WTC11 (cell line): ENCODE measurements around the gene TDRD9. TPM values are rescaled to one million over a fixed set of nuclear protein-coding genes. Genes with fewer than 3 reads are reported as not detected.

Experiments used
- ATAC-seq: fragments of 200-7000 bp; cut with Tn5 transposase; 2 replicates; pipeline ENCODE4 v1.10.0; 2021; ENCODE audit warnings: mild to moderate bottlenecking, moderate library complexity
- CTCF ChIA-PET: fragments of 300-600 bp; sonication (Branson Sonifier 250); formaldehyde crosslinking; loops from one replicate; lab custom pipeline; 2021; ENCODE audit warnings: antibody characterized with exemption; lab: Charles Lee
- POLR2A ChIA-PET: fragments of 350-600 bp; sonication (Branson Sonifier 250); formaldehyde crosslinking; loops from one replicate; lab custom pipeline; 2021; ENCODE audit warnings: antibody characterized with exemption; lab: Charles Lee
- DNase-seq: peaks from one replicate; pipeline ENCODE4 v3.0.0; 2021; ENCODE audit warnings: low spot score
- H3K27ac Mint-ChIP-seq: 2 replicates; pipeline ENCODE4 v1.8.0; 2021; ENCODE audit warnings: mixed read lengths
- H3K27me3 Mint-ChIP-seq: 2 replicates; pipeline ENCODE4 v1.8.0; 2021; ENCODE audit warnings: low read depth, mild to moderate bottlenecking, moderate library complexity, mixed read lengths
- H3K36me3 Mint-ChIP-seq: 2 replicates; pipeline ENCODE4 v1.8.0; 2021; ENCODE audit warnings: mixed read lengths
- H3K4me1 Mint-ChIP-seq: 2 replicates; pipeline ENCODE4 v1.8.0; 2022; ENCODE audit warnings: mixed read lengths
- H3K4me3 Mint-ChIP-seq: 2 replicates; pipeline ENCODE4 v1.8.0; 2021; ENCODE audit warnings: mild to moderate bottlenecking, moderate library complexity, mixed read lengths
- H3K9me3 Mint-ChIP-seq: 2 replicates; pipeline ENCODE4 v1.8.0; 2021; ENCODE audit warnings: mixed read lengths
- ATF1 ChIP-seq: sonication (generic); formaldehyde crosslinking; IDR thresholded peaks from 2 replicates; pipeline ENCODE4 v1.8.1; 2023; ENCODE audit warnings: mild to moderate bottlenecking, moderate library complexity, missing genetic modification reagents
- ELF4 ChIP-seq: sonication (generic); formaldehyde crosslinking; IDR thresholded peaks from 2 replicates; pipeline ENCODE4 v1.8.1; 2022; ENCODE audit warnings: low read depth, mild to moderate bottlenecking, moderate library complexity, missing genetic modification reagents
- EMX1 ChIP-seq: fragments of 250-450 bp; sonication (Bioruptor Pico); IDR thresholded peaks from 2 replicates; pipeline ENCODE4 v1.8.0; 2021; ENCODE audit warnings: mild to moderate bottlenecking
- ESRRA ChIP-seq: sonication (generic); formaldehyde crosslinking; IDR thresholded peaks from 2 replicates; pipeline ENCODE4 v1.8.1; 2022; ENCODE audit warnings: mild to moderate bottlenecking, missing genetic modification reagents, borderline replicate concordance
- GABPB1 ChIP-seq: sonication (generic); formaldehyde crosslinking; IDR thresholded peaks from 2 replicates; pipeline ENCODE4 v1.8.1; 2023; ENCODE audit warnings: mild to moderate bottlenecking, missing genetic modification reagents
- GTF2I ChIP-seq: fragments of 250-450 bp; sonication (Bioruptor Pico); conservative IDR thresholded peaks from 2 replicates; pipeline ENCODE4 v1.4.0; 2021; ENCODE audit warnings: mild to moderate bottlenecking
- IRF2 ChIP-seq: sonication (generic); formaldehyde crosslinking; IDR thresholded peaks from 2 replicates; pipeline ENCODE4 v1.8.0; 2022; ENCODE audit warnings: low read depth, missing genetic modification reagents, borderline replicate concordance
- JUN ChIP-seq: sonication (generic); formaldehyde crosslinking; IDR thresholded peaks from 2 replicates; pipeline ENCODE4 v1.8.0; 2023; ENCODE audit warnings: mild to moderate bottlenecking, missing genetic modification reagents
- MYBL2 ChIP-seq: sonication (generic); formaldehyde crosslinking; IDR thresholded peaks from 2 replicates; pipeline ENCODE4 v1.8.1; 2023; ENCODE audit warnings: mild to moderate bottlenecking, moderate library complexity, missing genetic modification reagents
- NFATC4 ChIP-seq: fragments of 250-450 bp; sonication (Bioruptor Pico); IDR thresholded peaks from 2 replicates; pipeline ENCODE4 v1.9.0; 2021; ENCODE audit warnings: mild to moderate bottlenecking
- NFE2L1 ChIP-seq: sonication (generic); formaldehyde crosslinking; IDR thresholded peaks from 2 replicates; pipeline ENCODE4 v1.8.1; 2023; ENCODE audit warnings: missing genetic modification reagents
- RORB ChIP-seq: fragments of 250-450 bp; sonication (Bioruptor Pico); IDR thresholded peaks from 2 replicates; pipeline ENCODE4 v1.9.0; 2021; ENCODE audit warnings: mild to moderate bottlenecking
- TCF7 ChIP-seq: sonication (generic); formaldehyde crosslinking; IDR thresholded peaks from 2 replicates; pipeline ENCODE4 v1.8.0; 2022; ENCODE audit warnings: mild to moderate bottlenecking, low read depth, missing genetic modification reagents, moderate library complexity
- ZNF138 ChIP-seq: sonication (generic); formaldehyde crosslinking; conservative IDR thresholded peaks from 2 replicates; pipeline ENCODE4 v1.8.1; 2022; ENCODE audit warnings: mild to moderate bottlenecking, moderate library complexity, missing genetic modification reagents
- ZNF219 ChIP-seq: sonication (generic); formaldehyde crosslinking; IDR thresholded peaks from 2 replicates; pipeline ENCODE4 v1.8.0; 2023; ENCODE audit warnings: missing genetic modification reagents, mild to moderate bottlenecking, borderline replicate concordance
- ZNF232 ChIP-seq: sonication (generic); formaldehyde crosslinking; IDR thresholded peaks from 2 replicates; pipeline ENCODE4 v1.8.0; 2022; ENCODE audit warnings: mild to moderate bottlenecking, missing genetic modification reagents
- ZNF416 ChIP-seq: fragments of 250-450 bp; sonication (Bioruptor Pico); IDR thresholded peaks from 2 replicates; pipeline ENCODE4 v1.9.0; 2021; ENCODE audit warnings: mild to moderate bottlenecking, inconsistent platforms
- ZNF423 ChIP-seq: fragments of 250-450 bp; sonication (Bioruptor Pico); IDR thresholded peaks from 2 replicates; pipeline ENCODE4 v2.1.2; 2022; ENCODE audit warnings: mild to moderate bottlenecking, moderate library complexity
- ZNF671 ChIP-seq: fragments of 250-450 bp; sonication (Bioruptor Pico); IDR thresholded peaks from 2 replicates; pipeline ENCODE4 v1.8.0; 2021; ENCODE audit warnings: mild to moderate bottlenecking
- total RNA-seq: library from RNA; stranded (reverse); gene quantifications from 3 replicates; pipeline ENCODE4 v1.2.3, GENCODE V29; 2021
- TF ChIP-seq, protein P1 (sequence below): fragments of 250-450 bp; sonication (Bioruptor Pico); IDR thresholded peaks from 2 replicates; pipeline ENCODE4 v2.1.2; 2022; ENCODE audit warnings: mild to moderate bottlenecking, moderate library complexity
- TF ChIP-seq, protein P2 (sequence below): fragments of 250-450 bp; sonication (Bioruptor Pico); conservative IDR thresholded peaks from 2 replicates; pipeline ENCODE4 v1.9.0; 2021; ENCODE audit warnings: mild to moderate bottlenecking
- TF ChIP-seq, protein P3 (sequence below): fragments of 250-450 bp; sonication (Bioruptor Pico); IDR thresholded peaks from 2 replicates; pipeline ENCODE4 v1.9.0; 2021; ENCODE audit warnings: mild to moderate bottlenecking
- TF ChIP-seq, protein P4 (sequence below): sonication (generic); formaldehyde crosslinking; IDR thresholded peaks from 2 replicates; pipeline ENCODE4 v1.8.1; 2023; ENCODE audit warnings: mild to moderate bottlenecking, missing genetic modification reagents, borderline replicate concordance
- TF ChIP-seq, protein P5 (sequence below): fragments of 250-450 bp; sonication (Bioruptor Pico); IDR thresholded peaks from 2 replicates; pipeline ENCODE4 v1.9.0; 2021; ENCODE audit warnings: moderate library complexity, mild to moderate bottlenecking, inconsistent platforms, borderline replicate concordance

Gene TDRD9
- total RNA-seq, 1 experiment from 2014 or later, result 0.17 TPM

DNA sequence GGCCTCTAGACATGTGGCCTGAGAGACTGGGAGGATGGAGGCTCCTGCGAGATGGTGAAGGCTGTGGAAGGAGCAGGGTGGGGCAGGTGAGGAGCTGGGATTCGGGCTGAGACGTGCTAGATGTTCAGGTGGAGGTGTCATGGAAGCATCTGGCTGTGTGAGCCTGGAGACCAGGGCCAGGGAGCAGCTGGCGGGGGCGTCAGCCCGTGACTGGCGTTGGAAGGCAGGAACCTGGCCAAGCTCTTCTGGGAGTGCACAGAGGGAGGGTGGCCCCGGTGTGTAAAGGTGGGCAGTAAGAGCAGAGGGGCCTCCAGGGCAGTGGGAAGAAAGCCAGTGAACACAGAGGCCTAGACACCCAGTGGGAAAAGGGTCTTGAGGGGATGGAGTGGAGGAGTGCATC is 69.1 kb downstream of the TDRD9 start:
- ChIA-PET CTCF (interaction anchor here (0.5 to 1.0 kb wide), 3 partner anchors 87 to 172 kb away, joined by 3 read pairs; no protein-coding TSS in a partner anchor), POLR2A (no interaction called here)
- no peak for DNase-seq
- Mint-ChIP-seq H3K4me1 (no peaks in the 10 kb centered on the region; the same call in 1 of the 2 replicates), H3K36me3 (no peaks in the 10 kb centered on the region), H3K27me3 (no peaks in the 10 kb centered on the region), H3K27ac (no peak overlapping the region), H3K9me3 (no peaks in the 10 kb centered on the region), H3K4me3 (no peak overlapping the region)
- ATAC-seq, result no peak
- TF ChIP-seq, protein P1, sequence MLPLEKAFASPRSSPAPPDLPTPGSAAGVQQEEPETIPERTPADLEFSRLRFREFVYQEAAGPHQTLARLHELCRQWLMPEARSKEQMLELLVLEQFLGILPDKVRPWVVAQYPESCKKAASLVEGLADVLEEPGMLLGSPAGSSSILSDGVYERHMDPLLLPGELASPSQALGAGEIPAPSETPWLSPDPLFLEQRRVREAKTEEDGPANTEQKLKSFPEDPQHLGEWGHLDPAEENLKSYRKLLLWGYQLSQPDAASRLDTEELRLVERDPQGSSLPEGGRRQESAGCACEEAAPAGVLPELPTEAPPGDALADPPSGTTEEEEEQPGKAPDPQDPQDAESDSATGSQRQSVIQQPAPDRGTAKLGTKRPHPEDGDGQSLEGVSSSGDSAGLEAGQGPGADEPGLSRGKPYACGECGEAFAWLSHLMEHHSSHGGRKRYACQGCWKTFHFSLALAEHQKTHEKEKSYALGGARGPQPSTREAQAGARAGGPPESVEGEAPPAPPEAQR, result no peak
- no peak for TF ChIP-seq MYBL2 (CRISPR knock-in tag)
- no peak for TF ChIP-seq NFE2L1 (CRISPR knock-in tag)
- no peak for TF ChIP-seq GABPB1 (CRISPR knock-in tag)
- no peak for TF ChIP-seq ELF4

DNA sequence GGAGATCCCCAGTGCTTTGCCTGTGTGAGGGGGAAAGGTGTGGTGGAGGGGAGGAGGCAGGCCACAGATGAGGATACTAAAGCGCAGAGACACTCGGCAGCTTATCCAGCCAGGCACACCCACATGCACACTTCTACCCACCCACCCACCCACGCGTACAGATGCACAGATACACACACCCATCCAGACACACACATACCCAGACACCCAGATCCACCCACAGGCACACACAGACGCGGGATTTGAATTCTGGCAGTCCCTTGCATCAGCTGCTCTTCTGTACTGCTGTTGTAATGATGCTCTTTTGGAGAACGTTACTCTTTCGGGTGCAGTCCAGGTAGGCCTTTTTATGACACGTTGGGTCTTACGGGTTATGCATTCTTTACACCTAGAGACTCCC is 69.8 kb downstream of the TDRD9 start:
- TF ChIP-seq GTF2I (no peak), JUN (CRISPR knock-in tag) (no peak), IRF2 (CRISPR knock-in tag) (no peak), ZNF671 (CRISPR knock-in tag) (no peak), RORB (no peak)
- TF ChIP-seq, protein P2, sequence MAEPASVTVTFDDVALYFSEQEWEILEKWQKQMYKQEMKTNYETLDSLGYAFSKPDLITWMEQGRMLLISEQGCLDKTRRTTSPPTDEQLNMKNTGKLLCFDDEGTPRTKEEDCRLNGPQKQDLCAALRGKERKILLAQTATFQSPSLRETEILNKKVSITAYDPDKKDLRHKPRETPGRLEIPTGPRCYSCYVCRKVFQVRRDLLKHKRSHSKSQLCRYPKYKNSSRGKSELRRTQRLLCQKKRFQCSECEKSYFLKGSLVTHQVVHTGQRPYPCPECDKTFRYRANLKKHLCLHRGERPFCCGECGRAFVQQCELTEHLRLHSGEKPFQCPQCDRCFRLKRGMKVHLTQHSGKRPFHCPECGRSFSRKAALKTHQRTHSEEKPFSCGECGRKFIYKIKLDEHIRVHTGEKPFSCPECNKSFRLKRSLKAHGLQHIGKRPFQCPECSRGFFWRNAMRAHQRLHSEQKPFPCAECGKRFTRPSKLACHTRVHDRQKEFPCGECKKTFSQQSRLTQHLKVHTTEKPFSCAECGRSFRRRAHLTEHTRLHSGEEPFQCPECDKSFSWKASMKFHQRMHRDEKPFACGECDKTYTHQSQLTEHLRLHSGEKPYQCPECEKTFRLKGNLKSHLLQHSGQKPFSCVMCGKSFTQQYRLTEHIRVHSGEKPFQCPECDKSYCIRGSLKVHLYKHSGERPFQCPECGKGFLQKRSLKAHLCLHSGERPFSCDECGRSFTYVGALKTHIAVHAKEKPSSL (CRISPR knock-in tag), result no peak
- TF ChIP-seq, protein P3, sequence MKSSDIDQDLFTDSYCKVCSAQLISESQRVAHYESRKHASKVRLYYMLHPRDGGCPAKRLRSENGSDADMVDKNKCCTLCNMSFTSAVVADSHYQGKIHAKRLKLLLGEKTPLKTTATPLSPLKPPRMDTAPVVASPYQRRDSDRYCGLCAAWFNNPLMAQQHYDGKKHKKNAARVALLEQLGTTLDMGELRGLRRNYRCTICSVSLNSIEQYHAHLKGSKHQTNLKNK (CRISPR knock-in tag), result no peak
- Mint-ChIP-seq H3K9me3 (no peaks in the 10 kb centered on the region), H3K4me1 (no peaks in the 10 kb centered on the region; the same call in 1 of the 2 replicates), H3K36me3 (no peaks in the 10 kb centered on the region), H3K4me3 (no peak overlapping the region), H3K27ac (no peak overlapping the region), H3K27me3 (no peaks in the 10 kb centered on the region)
- ATAC-seq (no peak), DNase-seq (no peak)
- POLR2A ChIA-PET, result no interaction called here
- CTCF ChIA-PET, result interaction anchor here (0.8 to 1.0 kb wide), 2 partner anchors 88 to 173 kb away, joined by 3 read pairs; no protein-coding TSS in a partner anchor

- Mint-ChIP-seq H3K36me3 (no peaks in the 10 kb centered on the region), H3K4me1 (no peaks in the 10 kb centered on the region; the same call in 1 of the 2 replicates), H3K27me3 (no peaks in the 10 kb centered on the region), H3K9me3 (no peaks in the 10 kb centered on the region), H3K4me3 (no peak overlapping the region), H3K27ac (no peak overlapping the region)
- CTCF ChIA-PET, result interaction anchor here (0.6 to 2.3 kb wide), 5 partner anchors 19 to 191 kb away, joined by 3 to 8 read pairs (median 3); no protein-coding TSS in a partner anchor
- ATAC-seq, result no peak
- POLR2A ChIA-PET, result no interaction called here
- DNase-seq, result no peak
- TF ChIP-seq ATF1 (CRISPR knock-in tag) (no peak), ZNF671 (CRISPR knock-in tag) (no peak), ZNF232 (CRISPR knock-in tag) (no peak), ZNF219 (CRISPR knock-in tag) (no peak), ESRRA (CRISPR knock-in tag) (no peak), EMX1 (CRISPR knock-in tag) (no peak), TCF7 (CRISPR knock-in tag) (no peak), MYBL2 (CRISPR knock-in tag) (no peak), NFATC4 (no peak), ZNF416 (CRISPR knock-in tag) (no peak), ZNF138 (no peak), IRF2 (CRISPR knock-in tag) (no peak), ZNF423 (CRISPR knock-in tag) (no peak)
- TF ChIP-seq, protein P4, sequence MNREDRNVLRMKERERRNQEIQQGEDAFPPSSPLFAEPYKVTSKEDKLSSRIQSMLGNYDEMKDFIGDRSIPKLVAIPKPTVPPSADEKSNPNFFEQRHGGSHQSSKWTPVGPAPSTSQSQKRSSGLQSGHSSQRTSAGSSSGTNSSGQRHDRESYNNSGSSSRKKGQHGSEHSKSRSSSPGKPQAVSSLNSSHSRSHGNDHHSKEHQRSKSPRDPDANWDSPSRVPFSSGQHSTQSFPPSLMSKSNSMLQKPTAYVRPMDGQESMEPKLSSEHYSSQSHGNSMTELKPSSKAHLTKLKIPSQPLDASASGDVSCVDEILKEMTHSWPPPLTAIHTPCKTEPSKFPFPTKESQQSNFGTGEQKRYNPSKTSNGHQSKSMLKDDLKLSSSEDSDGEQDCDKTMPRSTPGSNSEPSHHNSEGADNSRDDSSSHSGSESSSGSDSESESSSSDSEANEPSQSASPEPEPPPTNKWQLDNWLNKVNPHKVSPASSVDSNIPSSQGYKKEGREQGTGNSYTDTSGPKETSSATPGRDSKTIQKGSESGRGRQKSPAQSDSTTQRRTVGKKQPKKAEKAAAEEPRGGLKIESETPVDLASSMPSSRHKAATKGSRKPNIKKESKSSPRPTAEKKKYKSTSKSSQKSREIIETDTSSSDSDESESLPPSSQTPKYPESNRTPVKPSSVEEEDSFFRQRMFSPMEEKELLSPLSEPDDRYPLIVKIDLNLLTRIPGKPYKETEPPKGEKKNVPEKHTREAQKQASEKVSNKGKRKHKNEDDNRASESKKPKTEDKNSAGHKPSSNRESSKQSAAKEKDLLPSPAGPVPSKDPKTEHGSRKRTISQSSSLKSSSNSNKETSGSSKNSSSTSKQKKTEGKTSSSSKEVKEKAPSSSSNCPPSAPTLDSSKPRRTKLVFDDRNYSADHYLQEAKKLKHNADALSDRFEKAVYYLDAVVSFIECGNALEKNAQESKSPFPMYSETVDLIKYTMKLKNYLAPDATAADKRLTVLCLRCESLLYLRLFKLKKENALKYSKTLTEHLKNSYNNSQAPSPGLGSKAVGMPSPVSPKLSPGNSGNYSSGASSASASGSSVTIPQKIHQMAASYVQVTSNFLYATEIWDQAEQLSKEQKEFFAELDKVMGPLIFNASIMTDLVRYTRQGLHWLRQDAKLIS, result no peak
- TF ChIP-seq, protein P5, sequence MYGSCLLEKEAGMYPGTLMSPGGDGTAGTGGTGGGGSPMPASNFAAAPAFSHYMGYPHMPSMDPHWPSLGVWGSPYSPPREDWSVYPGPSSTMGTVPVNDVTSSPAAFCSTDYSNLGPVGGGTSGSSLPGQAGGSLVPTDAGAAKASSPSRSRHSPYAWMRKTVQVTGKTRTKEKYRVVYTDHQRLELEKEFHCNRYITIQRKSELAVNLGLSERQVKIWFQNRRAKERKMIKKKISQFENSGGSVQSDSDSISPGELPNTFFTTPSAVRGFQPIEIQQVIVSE (CRISPR knock-in tag), result no peak
- TF ChIP-seq, protein P3 (CRISPR knock-in tag), result no peak
Observed at GRCh38 chr14:103999795-104000440, 71.7 kb downstream of the TDRD9 start.
